PFSK-1 (cell line): ENCODE results near the gene HBD.

Source experiments
- FOXP2 ChIP-seq: optimal IDR thresholded peaks from 2 replicates; pipeline ENCODE3; 2011; ENCODE audit warnings: borderline replicate concordance, control low read depth, inconsistent platforms; ENCODE audit not compliant: insufficient read depth; ENCODE audit errors: extremely low read length, extremely low read depth
- POLR2AphosphoS5 ChIP-seq: IDR thresholded peaks from 2 replicates; pipeline ENCODE4 v1.6.1; 2012; ENCODE audit warnings: low read depth, mild to moderate bottlenecking, control low read depth, low read length, moderate library complexity
- SIN3A ChIP-seq: IDR thresholded peaks from 2 replicates; pipeline ENCODE4 v1.6.1; 2012; ENCODE audit warnings: mild to moderate bottlenecking, low read length, moderate library complexity, borderline replicate concordance; ENCODE audit not compliant: insufficient read depth
- TAF1 ChIP-seq: IDR thresholded peaks from 2 replicates; pipeline ENCODE4 v1.6.1; 2012; ENCODE audit warnings: low read length, control low read depth, borderline replicate concordance; ENCODE audit not compliant: insufficient read depth
- TF ChIP-seq, protein P1 (sequence below), 2 experiments: IDR thresholded peaks; 2 replicates each; pipeline versions ENCODE4 v1.6.1 to v1.8.0; 2011 to 2012; ENCODE audit warnings: low read depth in 2 of 2, low read length in 2 of 2, control low read depth in 1 of 2, inconsistent platforms in 1 of 2, mild to moderate bottlenecking in 1 of 2, moderate library complexity in 1 of 2; ENCODE audit not compliant: insufficient read depth in 1 of 2

Gene HBD

GRCh38 chr11:5280582-5281102 is 46.4 kb upstream of the HBD start:
- TF ChIP-seq SIN3A: no peak
- TF ChIP-seq, protein P1, sequence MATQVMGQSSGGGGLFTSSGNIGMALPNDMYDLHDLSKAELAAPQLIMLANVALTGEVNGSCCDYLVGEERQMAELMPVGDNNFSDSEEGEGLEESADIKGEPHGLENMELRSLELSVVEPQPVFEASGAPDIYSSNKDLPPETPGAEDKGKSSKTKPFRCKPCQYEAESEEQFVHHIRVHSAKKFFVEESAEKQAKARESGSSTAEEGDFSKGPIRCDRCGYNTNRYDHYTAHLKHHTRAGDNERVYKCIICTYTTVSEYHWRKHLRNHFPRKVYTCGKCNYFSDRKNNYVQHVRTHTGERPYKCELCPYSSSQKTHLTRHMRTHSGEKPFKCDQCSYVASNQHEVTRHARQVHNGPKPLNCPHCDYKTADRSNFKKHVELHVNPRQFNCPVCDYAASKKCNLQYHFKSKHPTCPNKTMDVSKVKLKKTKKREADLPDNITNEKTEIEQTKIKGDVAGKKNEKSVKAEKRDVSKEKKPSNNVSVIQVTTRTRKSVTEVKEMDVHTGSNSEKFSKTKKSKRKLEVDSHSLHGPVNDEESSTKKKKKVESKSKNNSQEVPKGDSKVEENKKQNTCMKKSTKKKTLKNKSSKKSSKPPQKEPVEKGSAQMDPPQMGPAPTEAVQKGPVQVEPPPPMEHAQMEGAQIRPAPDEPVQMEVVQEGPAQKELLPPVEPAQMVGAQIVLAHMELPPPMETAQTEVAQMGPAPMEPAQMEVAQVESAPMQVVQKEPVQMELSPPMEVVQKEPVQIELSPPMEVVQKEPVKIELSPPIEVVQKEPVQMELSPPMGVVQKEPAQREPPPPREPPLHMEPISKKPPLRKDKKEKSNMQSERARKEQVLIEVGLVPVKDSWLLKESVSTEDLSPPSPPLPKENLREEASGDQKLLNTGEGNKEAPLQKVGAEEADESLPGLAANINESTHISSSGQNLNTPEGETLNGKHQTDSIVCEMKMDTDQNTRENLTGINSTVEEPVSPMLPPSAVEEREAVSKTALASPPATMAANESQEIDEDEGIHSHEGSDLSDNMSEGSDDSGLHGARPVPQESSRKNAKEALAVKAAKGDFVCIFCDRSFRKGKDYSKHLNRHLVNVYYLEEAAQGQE (IDR thresholded peaks at IDR 0.05; ENCODE audit: insufficient read depth in 1 of 2, low read depth in 2 of 2, low read length in 2 of 2): no peak
- TF ChIP-seq POLR2AphosphoS5: no peak
- no peak for TF ChIP-seq TAF1
- no peak for TF ChIP-seq FOXP2

- TF ChIP-seq TAF1 (no peak), POLR2AphosphoS5 (no peak), FOXP2 (no peak)
- TF ChIP-seq, protein P1 (IDR thresholded peaks at IDR 0.05; ENCODE audit: insufficient read depth in 1 of 2, low read depth in 2 of 2, low read length in 2 of 2): no peak
Measured at GRCh38 chr11:5279471-5280090, 45.3 kb upstream of the HBD start.

DNA sequence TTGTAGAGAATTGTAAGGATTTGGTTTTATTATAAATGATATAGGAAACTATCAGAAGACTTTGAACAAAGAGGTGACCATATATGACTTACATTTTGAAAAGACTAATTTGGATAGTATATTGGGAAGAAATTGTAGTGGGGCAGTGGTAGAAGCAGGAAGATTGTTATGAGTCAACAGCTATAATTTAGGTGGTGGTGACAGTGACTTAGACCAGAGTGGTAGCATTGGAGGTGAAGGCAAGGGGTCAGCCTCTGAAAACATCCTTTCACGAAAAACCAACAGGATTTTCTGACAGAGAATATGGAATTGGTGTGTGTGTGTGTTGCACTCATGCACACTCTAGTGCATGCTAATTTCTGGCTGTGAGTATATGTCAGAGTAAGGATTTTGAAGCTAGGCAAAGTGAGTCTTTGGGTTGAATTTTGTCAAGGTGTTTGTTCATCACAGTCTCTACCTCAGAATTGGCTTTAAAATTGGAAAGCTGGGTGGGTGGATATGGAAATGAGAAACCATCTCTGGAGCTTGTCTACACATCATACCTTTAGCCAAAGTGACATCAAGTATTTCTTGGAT is 43.6 kb upstream of the HBD start:
- no peak for TF ChIP-seq SIN3A
- TF ChIP-seq, protein P1 (IDR thresholded peaks at IDR 0.05; ENCODE audit: insufficient read depth in 1 of 2, low read depth in 2 of 2, low read length in 2 of 2): no peak
- TF ChIP-seq TAF1: no peak
- TF ChIP-seq POLR2AphosphoS5: no peak
- TF ChIP-seq FOXP2: no peak

DNA sequence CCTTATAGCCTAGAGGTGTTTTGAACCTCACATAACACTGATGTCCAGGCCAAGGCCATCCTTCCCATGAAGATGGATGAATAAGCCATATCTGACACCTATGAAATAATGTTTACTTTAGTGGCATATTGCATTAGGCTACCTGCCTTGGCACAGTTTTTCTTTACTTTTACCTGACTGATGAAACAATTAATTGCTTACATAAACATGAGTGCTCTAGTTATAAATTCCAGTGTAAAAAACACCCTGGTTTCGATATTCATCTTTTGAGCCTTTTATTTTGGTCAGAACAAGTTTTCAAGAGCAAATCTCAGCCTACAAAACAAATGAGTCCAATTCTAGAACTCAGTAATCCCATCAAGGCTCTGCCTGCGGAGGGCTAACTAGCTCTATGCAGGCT is 42.4 kb upstream of the HBD start:
- TF ChIP-seq TAF1: no peak
- TF ChIP-seq, protein P1 (IDR thresholded peaks at IDR 0.05; ENCODE audit: insufficient read depth in 1 of 2, low read depth in 2 of 2, low read length in 2 of 2): no peak
- TF ChIP-seq FOXP2: no peak
- TF ChIP-seq SIN3A: no peak
- no peak for TF ChIP-seq POLR2AphosphoS5
